HepG2 (cell line): ENCODE results near the gene NKD2. TPM values are rescaled to one million over a fixed set of nuclear protein-coding genes. Genes with fewer than 3 reads are reported as not detected.

Experiments
- ATAC-seq: fragments of 200-7000 bp; cut with Tn5 transposase; 3 replicates; pipeline ENCODE4 v1.9.1; 2020; ENCODE audit warnings: mild to moderate bottlenecking, moderate library complexity
- BruUV-seq: library from RNA; stranded (reverse); fragments of 400-500 nt; replicated peaks from 2 replicates; lab custom pipeline; 2021; lab: Mats Ljungman, UMichigan
- CTCF ChIA-PET: fragments of 300-600 bp; formaldehyde crosslinking; extraction: SDS; loops from one replicate; lab custom pipeline; 2021; ENCODE audit warnings: low total read pairs, inconsistent platforms, low intra/inter-chr PET ratio; lab: Yijun Ruan, JAX
- POLR2A ChIA-PET: fragments of 350-600 bp; sonication (Branson Sonifier 250); formaldehyde crosslinking; loops from one replicate; lab custom pipeline; 2020; ENCODE audit warnings: antibody characterized with exemption, inconsistent platforms; lab: Yijun Ruan, JAX
- DNase-seq: peaks from one replicate; pipeline ENCODE4 v3.0.0-alpha.2; 2015; ENCODE audit warnings: low spot score
- FAIRE-seq: peaks from 3 replicates; lab custom pipeline; 2011; peaks lifted over from hg19 to GRCh38; lab: Jason Lieb, UNC
- H2AFZ ChIP-seq: one replicate; pipeline ENCODE4 v1.6.1; 2011; ENCODE audit warnings: low read length, inconsistent platforms
- H3K27ac ChIP-seq: fragments of 300-600 bp; 3 replicates; pipeline ENCODE4 v1.8.0; 2011; ENCODE audit warnings: mixed run types, mild to moderate bottlenecking, mixed read lengths, low read length, inconsistent platforms; ENCODE audit not compliant: insufficient read depth; ENCODE audit errors: extremely low read length
- H3K27me3 ChIP-seq, 2 experiments: fragments of 200-600 bp in 1 of 2; 2 replicates in 1 of 2; 3 replicates in 1 of 2; pipeline versions ENCODE4 v1.6.0 to v1.8.0; 2011; ENCODE audit warnings: low read length in 2 of 2, mild to moderate bottlenecking in 2 of 2, moderate library complexity in 2 of 2, inconsistent platforms in 1 of 2; ENCODE audit not compliant: insufficient read depth in 2 of 2, control insufficient read depth in 1 of 2
- H3K36me3 ChIP-seq, 2 experiments: fragments of 200-600 bp in 1 of 2; replicated peaks in 1 of 2; 2 replicates in 1 of 2; 3 replicates in 1 of 2; pipeline versions ENCODE4 v1.5.1 to v1.8.0; 2011; ENCODE audit warnings: low read length in 2 of 2, inconsistent platforms in 1 of 2; ENCODE audit not compliant: insufficient read depth in 2 of 2, control insufficient read depth in 1 of 2
- H3K4me1 ChIP-seq: 2 replicates; pipeline ENCODE4 v1.5.1; 2012; ENCODE audit warnings: low read length, inconsistent platforms; ENCODE audit not compliant: insufficient read depth
- H3K4me2 ChIP-seq: 2 replicates; pipeline ENCODE4 v1.6.0; 2011; ENCODE audit warnings: low read depth, low read length, inconsistent platforms
- H3K4me3 ChIP-seq, 3 experiments: fragments of 200-600 bp in 1 of 3; sonication (generic), shearing (Covaris generic) in 1 of 3; replicated peaks in 1 of 3; 2 replicates each; pipeline ENCODE4 v1.5.1; 2011 to 2016; ENCODE audit warnings: low read length in 3 of 3, inconsistent platforms in 2 of 3, low read depth in 2 of 3, mild to moderate bottlenecking in 2 of 3, control low read depth in 1 of 3, mixed read lengths in 1 of 3; ENCODE audit not compliant: insufficient read depth in 1 of 3
- H3K79me2 ChIP-seq: one replicate; pipeline ENCODE4 v1.6.1; 2011; ENCODE audit warnings: low read length, inconsistent platforms; ENCODE audit not compliant: insufficient read depth
- H3K9ac ChIP-seq: 2 replicates; pipeline ENCODE4 v1.6.0; 2011; ENCODE audit warnings: mild to moderate bottlenecking, low read depth, low read length, inconsistent platforms; ENCODE audit not compliant: insufficient read depth
- H3K9me3 ChIP-seq: 2 replicates; pipeline ENCODE4 v1.5.1; 2012; ENCODE audit warnings: mild to moderate bottlenecking, low read length
- H4K20me1 ChIP-seq: 2 replicates; pipeline ENCODE4 v1.6.0; 2011; ENCODE audit warnings: inconsistent platforms, mild to moderate bottlenecking, low read length, moderate library complexity; ENCODE audit not compliant: insufficient read depth
- ATAD3A ChIP-seq: sonication (generic); formaldehyde crosslinking; IDR thresholded peaks from 2 replicates; pipeline ENCODE4 v1.4.0; 2020; ENCODE audit warnings: missing genetic modification reagents
- ATRX ChIP-seq: sonication (generic); formaldehyde crosslinking; IDR thresholded peaks from 2 replicates; pipeline ENCODE4 v1.4.0; 2020; ENCODE audit warnings: missing genetic modification reagents, borderline replicate concordance
- ESRRA ChIP-seq: sonication (generic); formaldehyde crosslinking; IDR thresholded peaks from 2 replicates; pipeline ENCODE4 v1.5.1; 2020; ENCODE audit warnings: mild to moderate bottlenecking, low read depth, missing genetic modification reagents
- HDAC1 ChIP-seq: sonication (generic); formaldehyde crosslinking; IDR thresholded peaks from 2 replicates; pipeline ENCODE4 v1.5.1; 2020; ENCODE audit warnings: mild to moderate bottlenecking, missing genetic modification reagents
- MTA1 ChIP-seq: sonication (generic); formaldehyde crosslinking; IDR thresholded peaks from 2 replicates; pipeline ENCODE4 v1.4.0; 2020; ENCODE audit warnings: missing genetic modification reagents, mild to moderate bottlenecking, borderline replicate concordance
- PAX8 ChIP-seq: sonication (generic); formaldehyde crosslinking; IDR thresholded peaks from 2 replicates; pipeline ENCODE4 v1.8.0; 2022; ENCODE audit warnings: mild to moderate bottlenecking, missing genetic modification reagents, borderline replicate concordance
- SMAD9 ChIP-seq: sonication (generic); formaldehyde crosslinking; IDR thresholded peaks from 2 replicates; pipeline ENCODE4 v1.5.1; 2020; ENCODE audit warnings: mild to moderate bottlenecking, missing genetic modification reagents
- U2AF2 ChIP-seq: fragments of 200-400 bp; formaldehyde crosslinking; IDR thresholded peaks from 2 replicates; pipeline ENCODE4 v1.6.1; 2017; ENCODE audit warnings: low read depth, mild to moderate bottlenecking, low read length
- ZBTB8A ChIP-seq: sonication (generic); formaldehyde crosslinking; IDR thresholded peaks from 2 replicates; pipeline ENCODE4 v1.4.0; 2020; ENCODE audit warnings: mild to moderate bottlenecking, low read depth, missing genetic modification reagents, borderline replicate concordance
- ZFP36 ChIP-seq: fragments of 150-350 bp; IDR thresholded peaks from 2 replicates; pipeline ENCODE4 v1.6.1; 2018; ENCODE audit warnings: borderline replicate concordance, low read length, low read depth; ENCODE audit not compliant: partially characterized antibody
- ZNF496 ChIP-seq: sonication (generic); formaldehyde crosslinking; IDR thresholded peaks from 2 replicates; pipeline ENCODE4 v1.8.1; 2023; ENCODE audit warnings: mild to moderate bottlenecking, moderate library complexity, missing genetic modification reagents; ENCODE audit not compliant: insufficient replicate concordance
- ZNF646 ChIP-seq: sonication (generic); formaldehyde crosslinking; IDR thresholded peaks from 2 replicates; pipeline ENCODE4 v1.9.0; 2021; ENCODE audit warnings: mild to moderate bottlenecking, missing genetic modification reagents
- ZNF687 ChIP-seq: sonication (generic); formaldehyde crosslinking; IDR thresholded peaks from 2 replicates; pipeline ENCODE4 v1.5.1; 2020; ENCODE audit warnings: mild to moderate bottlenecking, missing genetic modification reagents, moderate library complexity
- WGBS: methylation state at CpG from one replicate; pipeline ENCODE4 v1.1.6; 2017; ENCODE audit warnings: low lambda C conversion rate; 5-methylcytosine and 5-hydroxymethylcytosine counted together
- in situ Hi-C: cut with HindIII; loops from 2 replicates; pipeline ENCODE4 v1.10.0; 2017; ENCODE audit warnings: low pct_unique_long_range_greater_than_20kb; ENCODE audit not compliant: extremely low pct_ligation_motif_present
- intact Hi-C: fragments of 100-400 bp; cut with micrococcal nuclease; formaldehyde crosslinking; loops from one replicate; pipeline ENCODE4 v1.10.0; 2022; ENCODE audit not compliant: unreplicated experiment
- polyA plus RNA-seq, 8 experiments: library from polyadenylated mRNA; depleted of rRNA in 3 of 8; stranded (reverse) in 7 of 8; unstranded in 1 of 8; fragments of >200 nt; fragmentation: Illumina TruSeq in 4 of 8; extraction: Trizol in 4 of 8; gene quantifications; 2 replicates each; pipeline versions ENCODE4 v1.2.1 to v1.2.3, GENCODE V29; 2011 to 2016; ENCODE audit warnings: low read depth in 4 of 8, missing spikeins in 1 of 8, mixed read lengths in 1 of 8; ENCODE audit not compliant: insufficient read depth in 1 of 8
- total RNA-seq, 5 experiments: library from RNA; depleted of rRNA; stranded (reverse); fragments of >200 nt; fragmentation: Illumina TruSeq; extraction: Trizol; gene quantifications; 2 replicates each; pipeline ENCODE4 v1.2.3, GENCODE V29; 2016; ENCODE audit warnings: low read depth in 1 of 5
- TF ChIP-seq, protein P1 (sequence below): sonication (generic); formaldehyde crosslinking; IDR thresholded peaks from 2 replicates; pipeline ENCODE4 v1.5.0; 2020; ENCODE audit warnings: mild to moderate bottlenecking, low read depth, missing genetic modification reagents, borderline replicate concordance

NKD2 gene
- total and polyA plus RNA-seq, 2 of the 13 experiments (the other 11 are each of a cell fraction or from before 2014, with no cell fraction given) = 0.53 to 0.82 TPM

GRCh38 chr5:1002836-1003235, 5.8 kb upstream of the NKD2 start:
- in situ Hi-C loops = no loop called here
- TF ChIP-seq SMAD9 (CRISPR knock-in tag) = no peak
- no peak for TF ChIP-seq PAX8 (CRISPR knock-in tag)
- no peak for TF ChIP-seq ZFP36
- TF ChIP-seq ATRX (CRISPR knock-in tag) = no peak
- no peak for TF ChIP-seq ZNF646 (CRISPR knock-in tag)
- TF ChIP-seq ATAD3A (CRISPR knock-in tag) = no peak
- no peak for TF ChIP-seq U2AF2
- TF ChIP-seq, protein P1, sequence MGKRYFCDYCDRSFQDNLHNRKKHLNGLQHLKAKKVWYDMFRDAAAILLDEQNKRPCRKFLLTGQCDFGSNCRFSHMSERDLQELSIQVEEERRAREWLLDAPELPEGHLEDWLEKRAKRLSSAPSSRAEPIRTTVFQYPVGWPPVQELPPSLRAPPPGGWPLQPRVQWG (CRISPR knock-in tag) = no peak
- no peak for TF ChIP-seq HDAC1
- TF ChIP-seq ZNF496 (CRISPR knock-in tag) = no peak
- TF ChIP-seq ZNF687 = no peak
- TF ChIP-seq MTA1 = no peak
- no peak for TF ChIP-seq ZBTB8A (CRISPR knock-in tag)
- TF ChIP-seq ESRRA (CRISPR knock-in tag) = no peak

More at GRCh38 chr5:1002836-1003235, 5.8 kb upstream of the NKD2 start:
- no peak for ATAC-seq
- H3K79me2 ChIP-seq = no peaks in the 10 kb centered on the region
- no peak overlapping the region for H3K4me2 ChIP-seq
- no peaks in the 10 kb centered on the region for H3K36me3 ChIP-seq
- H3K4me1 ChIP-seq = peaks cover 37% of the 10 kb centered on the region; the same call in 1 of the 2 replicates
- no peak overlapping the region for H3K9ac ChIP-seq
- no peak for DNase-seq
- no peak overlapping the region for H3K27ac ChIP-seq
- ChIA-PET CTCF (no interaction called here), POLR2A (no interaction called here)
- no peaks in the 10 kb centered on the region for H3K9me3 ChIP-seq
- intact Hi-C loops = loop anchor here (5.0 kb wide), 1 partner anchor 164 kb away; no protein-coding TSS in a partner anchor
- H4K20me1 ChIP-seq = 0 out of 2 replicates have a peak, but pooled peaks cover under 1% of the 10 kb centered on the region
- peaks cover 6 to 78% of the 10 kb centered on the region in 2 experiments for H3K27me3 ChIP-seq
- no peak overlapping the region for H2AFZ ChIP-seq
- no peak overlapping the region for H3K4me3 ChIP-seq
- no peak for FAIRE-seq
- WGBS = 62% methylated on average over 13 of the region's 13 CpGs
- BruUV-seq = no TSS peak
